GM12878 (cell line): ENCODE results near the gene IFIT3. TPM values are rescaled to one million over a fixed set of nuclear protein-coding genes. Genes with fewer than 3 reads are reported as not detected.

Source experiments
- ATAC-seq: fragments of 200-7000 bp; cut with Tn5 transposase; 3 replicates; pipeline ENCODE4 v1.9.1; 2020; ENCODE audit warnings: mild to moderate bottlenecking, moderate library complexity
- BruUV-seq: library from RNA; stranded (reverse); fragments of 400-500 nt; replicated peaks from 2 replicates; lab custom pipeline; 2021; lab: Mats Ljungman, UMichigan
- CTCF ChIA-PET: fragments of 300-600 bp; sonication (Branson Sonifier 250); formaldehyde crosslinking; extraction: SDS; loops from one replicate; lab custom pipeline; 2021; ENCODE audit warnings: inconsistent platforms; lab: Yijun Ruan, JAX
- POLR2A ChIA-PET: fragments of 350-600 bp; formaldehyde crosslinking; extraction: SDS; loops from one replicate; lab custom pipeline; 2021; ENCODE audit warnings: inconsistent platforms; lab: Charles Lee
- RAD21 ChIA-PET: fragments of 300-600 bp; sonication (Branson Sonifier 250); formaldehyde crosslinking; loops from one replicate; lab custom pipeline; 2023; ENCODE audit warnings: antibody characterized with exemption; ENCODE audit not compliant: unreplicated experiment; lab: Charles Lee
- SMC1A ChIA-PET: fragments of 300-600 bp; sonication (Branson Sonifier 250); formaldehyde crosslinking; loops from one replicate; lab custom pipeline; 2023; ENCODE audit not compliant: unreplicated experiment, uncharacterized antibody; lab: Charles Lee
- DNase-seq: peaks from one replicate; pipeline ENCODE4 v3.0.0-alpha.2; 2011; ENCODE audit warnings: low read depth, low spot score
- FAIRE-seq: peaks from 3 replicates; lab custom pipeline; 2011; peaks lifted over from hg19 to GRCh38; lab: Jason Lieb, UNC
- H2AFZ ChIP-seq: 2 replicates; pipeline ENCODE4 v1.6.0; 2011; ENCODE audit warnings: low read depth, low read length, control low read depth; ENCODE audit not compliant: control insufficient read depth
- H3K27ac ChIP-seq: 2 replicates; pipeline ENCODE4 v1.5.1; 2011; ENCODE audit warnings: control low read depth; ENCODE audit not compliant: control insufficient read depth, insufficient read depth
- H3K27me3 ChIP-seq, 2 experiments: replicated peaks in 1 of 2; 2 replicates each; pipeline versions ENCODE4 v1.6.0 to v1.6.1; 2011; ENCODE audit warnings: low read length in 1 of 2; ENCODE audit not compliant: control insufficient read depth in 2 of 2, insufficient read depth in 2 of 2
- H3K36me3 ChIP-seq, 2 experiments: 2 replicates each; pipeline ENCODE4 v1.5.1; 2011; ENCODE audit warnings: low read length in 1 of 2; ENCODE audit not compliant: control insufficient read depth in 2 of 2, insufficient read depth in 2 of 2
- H3K4me1 ChIP-seq: 2 replicates; pipeline ENCODE4 v1.6.1; 2011; ENCODE audit warnings: mild to moderate bottlenecking, low read length, moderate library complexity, mixed read lengths; ENCODE audit not compliant: control insufficient read depth, insufficient read depth
- H3K4me2 ChIP-seq: 2 replicates; pipeline ENCODE4 v1.6.0; 2011; ENCODE audit warnings: control low read depth; ENCODE audit not compliant: control insufficient read depth, insufficient read depth
- H3K4me3 ChIP-seq: fragments of 200-600 bp; sonication (generic); 2 replicates; pipeline ENCODE4 v1.5.1; 2016
- H3K79me2 ChIP-seq: 2 replicates; pipeline ENCODE4 v1.6.0; 2011; ENCODE audit warnings: low read length; ENCODE audit not compliant: control insufficient read depth, insufficient read depth
- H3K9ac ChIP-seq: 2 replicates; pipeline ENCODE4 v1.8.0; 2011; ENCODE audit warnings: low read length, control low read depth, mixed read lengths; ENCODE audit not compliant: control insufficient read depth, insufficient read depth
- H3K9me3 ChIP-seq: replicated peaks from 3 replicates; pipeline ENCODE4 v1.5.1; 2011; ENCODE audit warnings: mild to moderate bottlenecking, low read length; ENCODE audit not compliant: control insufficient read depth, insufficient read depth
- H4K20me1 ChIP-seq: 2 replicates; pipeline ENCODE4 v1.6.0; 2011; ENCODE audit not compliant: control insufficient read depth, insufficient read depth
- ATF3 ChIP-seq: IDR thresholded peaks from 2 replicates; pipeline ENCODE4 v1.6.1; 2011; ENCODE audit warnings: low read depth, mild to moderate bottlenecking, low read length, moderate library complexity, borderline replicate concordance; ENCODE audit errors: extremely low read depth
- IKZF2 ChIP-seq, 2 experiments: fragments of 450-650 bp; IDR thresholded peaks; 2 replicates each; pipeline ENCODE4 v1.6.1; 2017; ENCODE audit warnings: mild to moderate bottlenecking in 2 of 2, moderate library complexity in 2 of 2
- POLR2AphosphoS2 ChIP-seq: IDR thresholded peaks from 2 replicates; pipeline ENCODE4 v1.6.1; 2011; ENCODE audit warnings: low read depth, mild to moderate bottlenecking, low read length, improper control_type of control experiment, moderate library complexity
- PRDM15 ChIP-seq: fragments of 450-650 bp; formaldehyde crosslinking; IDR thresholded peaks from 2 replicates; pipeline ENCODE4 v1.4.0; 2020; ENCODE audit warnings: mild to moderate bottlenecking, moderate library complexity
- RELB ChIP-seq: fragments of 450-650 bp; IDR thresholded peaks from 2 replicates; pipeline ENCODE4 v1.6.1; 2017; ENCODE audit warnings: low read depth, mild to moderate bottlenecking, moderate library complexity
- SMARCA5 ChIP-seq: fragments of 450-650 bp; IDR thresholded peaks from 2 replicates; pipeline ENCODE4 v1.6.1; 2017; ENCODE audit warnings: mild to moderate bottlenecking
- STAT3 ChIP-seq: IDR thresholded peaks from 2 replicates; pipeline ENCODE4 v1.6.1; 2011; ENCODE audit warnings: low read depth, low read length, improper control_type of control experiment
- WGBS: methylation state at CpG from one replicate; pipeline ENCODE4 v1.1.6; 2016; ENCODE audit warnings: low lambda C conversion rate; ENCODE audit not compliant: insufficient replicate concordance, insufficient coverage; ENCODE audit errors: missing lambda C conversion rate; 5-methylcytosine and 5-hydroxymethylcytosine counted together
- in situ Hi-C: fragments of 300-500 bp; cut with MboI; formaldehyde crosslinking; loops from 9 replicates; pipeline ENCODE4 v1.14.3; 2018; ENCODE audit warnings: mixed read lengths
- intact Hi-C: fragments of 100-400 bp; cut with micrococcal nuclease; formaldehyde crosslinking; loops from one replicate; pipeline ENCODE4 v1.14.2; 2022; ENCODE audit not compliant: unreplicated experiment
- polyA plus RNA-seq, 11 experiments: library from polyadenylated mRNA; depleted of rRNA in 4 of 11; unstranded in 6 of 11; stranded (reverse) in 5 of 11; fragments of >200 nt; fragmentation: Nextera tagmentation in 4 of 11; fragmentation: Illumina TruSeq in 1 of 11; extraction: Ambion mirVana in 4 of 11; extraction: Trizol in 1 of 11; gene quantifications; 1 replicate in 1 of 11; 2 replicates in 10 of 11; pipeline versions ENCODE4 v1.2.1 to v1.2.3, GENCODE V29; 2011 to 2016; ENCODE audit warnings: inconsistent platforms in 2 of 11, missing spikeins in 2 of 11, low read depth in 1 of 11
- total RNA-seq, 4 experiments: library from RNA; depleted of rRNA in 3 of 4; stranded (reverse); fragments of >200 nt in 3 of 4; fragmentation: Illumina TruSeq in 1 of 4; extraction: Trizol in 1 of 4; gene quantifications; 2 replicates each; pipeline versions ENCODE4 v1.2.1 to v1.2.3, GENCODE V29; 2013 to 2021
- TF ChIP-seq, protein P1 (sequence below): fragments of 450-650 bp; IDR thresholded peaks from 2 replicates; pipeline ENCODE4 v1.6.1; 2016; ENCODE audit warnings: mild to moderate bottlenecking

IFIT3 gene
- total and polyA plus RNA-seq, 10 of the 15 experiments (the other 5 are each of a cell fraction or from before 2014, with no cell fraction given): 27.0 to 70.2 (median 51.1) TPM

- no peak for TF ChIP-seq PRDM15 (CRISPR knock-in tag)
- no peak for TF ChIP-seq STAT3
- TF ChIP-seq RELB: no peak
- TF ChIP-seq, all 136 proteins: peak for 0
These were observed 22.9 kb upstream of the IFIT3 start (continued) for GRCh38 chr10:89304925-89305324.

DNA sequence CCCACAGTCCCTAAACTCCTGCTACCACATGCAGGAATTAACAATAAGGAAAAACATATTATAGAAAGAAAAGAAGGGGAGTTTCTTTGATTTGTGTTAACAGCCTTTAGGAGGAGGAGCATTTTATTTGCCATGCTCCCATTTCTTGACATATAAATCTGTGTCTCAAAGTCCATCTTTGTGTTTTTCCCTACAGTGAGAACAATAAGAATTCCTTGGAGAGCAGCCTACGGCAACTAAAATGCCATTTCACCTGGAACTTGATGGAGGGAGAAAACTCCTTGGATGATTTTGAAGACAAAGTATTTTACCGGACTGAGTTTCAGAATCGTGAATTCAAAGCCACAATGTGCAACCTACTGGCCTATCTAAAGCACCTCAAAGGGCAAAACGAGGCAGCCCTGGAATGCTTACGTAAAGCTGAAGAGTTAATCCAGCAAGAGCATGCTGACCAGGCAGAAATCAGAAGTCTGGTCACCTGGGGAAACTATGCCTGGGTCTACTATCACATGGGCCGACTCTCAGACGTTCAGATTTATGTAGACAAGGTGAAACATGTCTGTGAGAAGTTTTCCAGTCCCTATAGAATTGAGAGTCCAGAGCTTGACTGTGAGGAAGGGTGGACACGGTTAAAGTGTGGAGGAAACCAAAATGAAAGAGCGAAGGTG, 21.9 kb upstream of the IFIT3 start:
- no peak overlapping the region for H3K27ac ChIP-seq
- no peaks in the 10 kb centered on the region for H3K9me3 ChIP-seq
- H4K20me1 ChIP-seq: no peaks in the 10 kb centered on the region
- ChIA-PET SMC1A (interaction anchor here (1.0 to 9.1 kb wide), 7 partner anchors 12 to 115 kb away, joined by 3 to 98 read pairs (median 4); partner anchors contain the start of gene IFIT3), RAD21 (interaction anchor here (0.9 to 6.5 kb wide), 3 partner anchors 14 to 108 kb away, joined by 3 to 68 read pairs (median 4); partner anchors contain the start of gene IFIT5), POLR2A (no interaction called here), CTCF (interaction anchor here (1.1 to 7.4 kb wide), 7 partner anchors 11 to 108 kb away, joined by 3 to 95 read pairs (median 3); partner anchors contain the start of genes IFIT3 and IFIT5)
- 91% methylated on average over 9 of the region's 9 CpGs for WGBS
- H3K79me2 ChIP-seq: peaks cover 23% of the 10 kb centered on the region
- in situ Hi-C loops: no loop called here
- H3K4me2 ChIP-seq: no peak overlapping the region
- ATAC-seq: no peak
- no peaks in the 10 kb centered on the region for H3K27me3 ChIP-seq
- FAIRE-seq: no peak
- H3K36me3 ChIP-seq: 0 out of 4 replicates have a peak, but pooled peaks cover 0 to 2% of the 10 kb centered on the region in 2 experiments
- no TSS peak for BruUV-seq
- intact Hi-C loops: no loop called here
- no peak overlapping the region for H3K9ac ChIP-seq
- peaks cover 3% of the 10 kb centered on the region for H3K4me1 ChIP-seq
- H2AFZ ChIP-seq: no peak overlapping the region
- no peak overlapping the region for H3K4me3 ChIP-seq
- DNase-seq: no peak
- TF ChIP-seq ATF3: no peak
- TF ChIP-seq IKZF2 (IDR thresholded peaks at IDR 0.05): no peak
- no peak for TF ChIP-seq PRDM15 (CRISPR knock-in tag)
- TF ChIP-seq, protein P1, sequence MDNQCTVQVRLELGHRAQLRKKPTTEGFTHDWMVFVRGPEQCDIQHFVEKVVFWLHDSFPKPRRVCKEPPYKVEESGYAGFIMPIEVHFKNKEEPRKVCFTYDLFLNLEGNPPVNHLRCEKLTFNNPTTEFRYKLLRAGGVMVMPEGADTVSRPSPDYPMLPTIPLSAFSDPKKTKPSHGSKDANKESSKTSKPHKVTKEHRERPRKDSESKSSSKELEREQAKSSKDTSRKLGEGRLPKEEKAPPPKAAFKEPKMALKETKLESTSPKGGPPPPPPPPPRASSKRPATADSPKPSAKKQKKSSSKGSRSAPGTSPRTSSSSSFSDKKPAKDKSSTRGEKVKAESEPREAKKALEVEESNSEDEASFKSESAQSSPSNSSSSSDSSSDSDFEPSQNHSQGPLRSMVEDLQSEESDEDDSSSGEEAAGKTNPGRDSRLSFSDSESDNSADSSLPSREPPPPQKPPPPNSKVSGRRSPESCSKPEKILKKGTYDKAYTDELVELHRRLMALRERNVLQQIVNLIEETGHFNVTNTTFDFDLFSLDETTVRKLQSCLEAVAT: no peak
- TF ChIP-seq POLR2AphosphoS2: no peak
- no peak for TF ChIP-seq SMARCA5
